ENCODE data around the gene AZI2.

AZI2 gene

DNA sequence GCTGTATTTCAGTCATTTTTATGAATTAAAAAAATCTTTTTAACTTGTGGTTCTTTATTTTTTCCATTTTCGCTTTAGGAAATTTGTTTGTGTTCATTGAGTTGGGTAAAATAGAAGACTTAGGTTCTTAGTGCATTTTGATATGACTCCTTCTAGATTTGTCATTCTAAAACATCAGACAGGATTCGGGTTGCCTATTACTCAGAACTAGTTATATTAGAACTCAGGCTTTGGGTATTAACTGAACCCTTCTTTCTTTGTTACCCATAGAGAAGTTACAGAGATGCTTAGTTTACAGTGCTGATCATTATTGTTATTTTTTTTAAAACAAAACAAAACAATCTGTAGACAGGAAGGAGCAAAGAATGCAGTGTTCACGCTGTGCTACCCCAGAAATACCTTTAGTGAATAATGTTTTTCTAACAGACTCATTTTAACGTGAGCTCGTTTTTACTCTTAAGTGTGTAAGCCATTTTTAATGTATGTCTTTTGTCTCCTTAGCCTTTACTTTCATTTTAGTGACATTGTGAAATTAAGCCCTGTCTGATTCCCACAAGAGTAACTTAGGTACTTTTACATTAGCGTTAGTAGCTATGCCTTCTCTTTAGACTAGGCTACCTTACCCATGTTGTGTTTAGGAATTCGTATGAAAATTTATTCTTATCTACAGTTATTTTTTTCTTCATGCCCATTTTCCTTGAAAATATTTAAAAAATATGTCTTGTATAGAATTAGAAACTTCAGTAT is 53.8 kb downstream of the AZI2 start:
- no peak for DNase-seq (ENCODE audit: low read depth)
- TF ChIP-seq, protein P1, sequence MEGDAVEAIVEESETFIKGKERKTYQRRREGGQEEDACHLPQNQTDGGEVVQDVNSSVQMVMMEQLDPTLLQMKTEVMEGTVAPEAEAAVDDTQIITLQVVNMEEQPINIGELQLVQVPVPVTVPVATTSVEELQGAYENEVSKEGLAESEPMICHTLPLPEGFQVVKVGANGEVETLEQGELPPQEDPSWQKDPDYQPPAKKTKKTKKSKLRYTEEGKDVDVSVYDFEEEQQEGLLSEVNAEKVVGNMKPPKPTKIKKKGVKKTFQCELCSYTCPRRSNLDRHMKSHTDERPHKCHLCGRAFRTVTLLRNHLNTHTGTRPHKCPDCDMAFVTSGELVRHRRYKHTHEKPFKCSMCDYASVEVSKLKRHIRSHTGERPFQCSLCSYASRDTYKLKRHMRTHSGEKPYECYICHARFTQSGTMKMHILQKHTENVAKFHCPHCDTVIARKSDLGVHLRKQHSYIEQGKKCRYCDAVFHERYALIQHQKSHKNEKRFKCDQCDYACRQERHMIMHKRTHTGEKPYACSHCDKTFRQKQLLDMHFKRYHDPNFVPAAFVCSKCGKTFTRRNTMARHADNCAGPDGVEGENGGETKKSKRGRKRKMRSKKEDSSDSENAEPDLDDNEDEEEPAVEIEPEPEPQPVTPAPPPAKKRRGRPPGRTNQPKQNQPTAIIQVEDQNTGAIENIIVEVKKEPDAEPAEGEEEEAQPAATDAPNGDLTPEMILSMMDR (conservative IDR thresholded peaks at IDR 0.05; ENCODE audit: control insufficient read depth, insufficient read depth, low read depth, low read length): no peak
- H3K4me3 ChIP-seq (ENCODE audit: control insufficient read depth, low read depth, low read length): no peak overlapping the region

DNA sequence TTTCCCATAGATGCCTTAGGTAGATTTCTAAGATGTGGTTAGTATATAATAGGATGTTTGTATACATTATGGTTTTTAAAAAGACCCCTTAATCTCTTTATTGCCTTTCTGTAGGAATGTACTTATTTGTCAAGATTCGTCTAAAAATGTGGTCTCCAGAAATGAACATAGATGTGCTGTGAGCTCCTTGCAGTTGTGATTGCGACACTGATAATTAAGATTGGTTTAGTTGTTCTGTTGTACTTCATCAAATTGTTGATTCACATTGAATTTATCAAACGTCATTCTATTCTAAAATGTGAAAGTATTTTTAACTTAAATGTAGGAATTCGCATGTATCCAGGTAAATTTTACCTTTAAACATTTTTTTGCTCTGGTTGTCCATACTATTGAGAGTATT is 56.0 kb downstream of the AZI2 start:
- TF ChIP-seq, protein P1 (conservative IDR thresholded peaks at IDR 0.05; ENCODE audit: control insufficient read depth, insufficient read depth, low read depth, low read length): no peak
- H3K4me3 ChIP-seq (ENCODE audit: control insufficient read depth, low read depth, low read length): no peak overlapping the region
- DNase-seq (ENCODE audit: low read depth): no peak

DNA sequence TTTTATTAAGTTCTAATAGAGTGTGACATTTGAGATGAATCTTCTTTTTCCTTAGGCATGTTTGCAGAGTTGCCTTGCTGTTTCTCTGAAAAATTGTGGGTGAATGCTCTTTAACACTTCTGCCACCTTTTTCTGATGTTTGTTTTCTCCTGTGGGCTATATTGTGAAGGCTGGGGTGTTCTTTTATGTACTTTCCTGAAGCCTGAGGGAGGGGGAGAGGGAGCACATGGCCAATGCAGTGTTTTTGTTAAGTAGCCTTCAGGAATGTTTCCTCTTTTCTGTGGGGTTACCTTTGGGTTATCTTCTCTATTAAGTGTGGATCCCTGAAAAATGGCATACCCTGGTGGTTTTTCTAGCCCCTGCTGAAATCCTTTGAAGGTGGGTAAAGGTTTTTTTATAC is 57.0 kb downstream of the AZI2 start:
- DNase-seq (ENCODE audit: low read depth): no peak
- TF ChIP-seq, protein P1 (conservative IDR thresholded peaks at IDR 0.05; ENCODE audit: control insufficient read depth, insufficient read depth, low read depth, low read length): no peak
- H3K4me3 ChIP-seq (ENCODE audit: control insufficient read depth, low read depth, low read length): no peak overlapping the region

DNA sequence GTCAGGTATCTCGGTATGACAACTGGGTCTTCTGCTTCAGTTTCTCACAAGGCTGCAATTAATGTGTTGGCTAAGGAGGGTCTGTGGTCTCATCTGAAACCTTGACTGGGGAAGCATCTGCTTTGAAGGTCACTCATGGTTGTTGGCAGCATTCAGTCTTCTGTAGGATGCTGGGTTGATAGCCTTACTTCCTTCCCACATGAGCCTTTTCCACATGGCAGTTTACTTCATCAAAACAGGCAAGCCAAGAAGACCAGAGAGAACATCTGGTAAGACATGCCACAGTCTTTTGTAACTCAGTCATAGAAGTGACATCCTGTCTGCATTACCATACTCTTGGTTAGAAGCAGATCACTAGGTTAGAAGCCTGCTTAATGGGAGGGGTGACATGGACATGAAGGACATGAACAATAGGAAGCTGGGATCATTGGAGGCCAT is 57.7 kb downstream of the AZI2 start:
- TF ChIP-seq, protein P1 (conservative IDR thresholded peaks at IDR 0.05; ENCODE audit: control insufficient read depth, insufficient read depth, low read depth, low read length): no peak
- DNase-seq (ENCODE audit: low read depth): no peak
- no peak overlapping the region for H3K4me3 ChIP-seq (ENCODE audit: control insufficient read depth, low read depth, low read length)

DNA sequence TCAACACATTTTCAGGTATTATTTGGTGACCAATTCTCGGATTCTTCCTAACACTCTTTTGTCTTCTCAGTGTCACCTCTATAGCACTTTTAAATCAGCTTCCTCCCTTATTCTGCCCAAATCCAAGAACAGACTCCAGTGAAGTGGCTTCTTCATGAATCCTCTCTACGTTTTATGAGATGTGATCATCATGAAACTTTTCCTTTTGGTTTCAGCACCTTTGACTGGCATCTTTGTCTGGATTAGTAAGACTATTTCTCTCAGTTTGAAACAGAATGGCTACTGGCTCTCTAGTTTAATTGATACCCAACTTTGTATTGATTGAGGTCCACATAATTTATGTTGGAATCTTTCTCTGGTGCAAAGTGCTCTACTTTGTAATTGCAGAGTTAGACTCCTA is 61.6 kb downstream of the AZI2 start:
- TF ChIP-seq, protein P1 (conservative IDR thresholded peaks at IDR 0.05; ENCODE audit: control insufficient read depth, insufficient read depth, low read depth, low read length): no peak
- DNase-seq (ENCODE audit: low read depth): no peak
- H3K4me3 ChIP-seq (ENCODE audit: control insufficient read depth, low read depth, low read length): no peak overlapping the region

DNA sequence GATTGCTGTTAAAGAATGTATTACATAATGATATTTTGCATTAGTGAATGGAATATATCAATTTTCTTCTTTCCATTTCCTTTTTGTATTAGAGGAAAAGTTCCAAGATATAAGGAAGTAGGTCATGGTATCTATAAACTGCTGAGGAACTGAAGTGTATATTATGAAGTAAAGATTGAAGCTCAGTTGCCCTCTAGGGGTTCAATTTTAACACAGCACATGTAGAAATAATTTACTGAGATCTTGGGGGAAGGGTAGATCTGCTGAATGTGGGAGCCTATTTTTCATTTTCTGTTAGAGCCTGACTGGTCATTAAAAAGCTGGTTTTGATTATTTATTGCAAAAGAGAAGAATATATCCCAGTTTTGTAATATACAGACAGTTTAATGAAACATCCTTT is 62.0 kb downstream of the AZI2 start:
- TF ChIP-seq, protein P1 (conservative IDR thresholded peaks at IDR 0.05; ENCODE audit: control insufficient read depth, insufficient read depth, low read depth, low read length): peak; percentile 62
- DNase-seq (ENCODE audit: low read depth): peak; percentile 62
- no peak overlapping the region for H3K4me3 ChIP-seq (ENCODE audit: control insufficient read depth, low read depth, low read length)

Measured in fibroblast of mammary gland (primary cell).